GM18858 (cell line): ENCODE data around the gene NUTM2F.
"Not testable (repeated sequence)": the region's sequence is repeated elsewhere in the genome, so short reads cannot be mapped to it uniquely, and the experiment has no call there.

Experiments used
- ATAC-seq: cut with Tn5 transposase; IDR thresholded peaks from one replicate; pipeline ENCODE4 v1.9.1; 2021; ENCODE audit not compliant: unreplicated experiment

NUTM2F gene, protein sequence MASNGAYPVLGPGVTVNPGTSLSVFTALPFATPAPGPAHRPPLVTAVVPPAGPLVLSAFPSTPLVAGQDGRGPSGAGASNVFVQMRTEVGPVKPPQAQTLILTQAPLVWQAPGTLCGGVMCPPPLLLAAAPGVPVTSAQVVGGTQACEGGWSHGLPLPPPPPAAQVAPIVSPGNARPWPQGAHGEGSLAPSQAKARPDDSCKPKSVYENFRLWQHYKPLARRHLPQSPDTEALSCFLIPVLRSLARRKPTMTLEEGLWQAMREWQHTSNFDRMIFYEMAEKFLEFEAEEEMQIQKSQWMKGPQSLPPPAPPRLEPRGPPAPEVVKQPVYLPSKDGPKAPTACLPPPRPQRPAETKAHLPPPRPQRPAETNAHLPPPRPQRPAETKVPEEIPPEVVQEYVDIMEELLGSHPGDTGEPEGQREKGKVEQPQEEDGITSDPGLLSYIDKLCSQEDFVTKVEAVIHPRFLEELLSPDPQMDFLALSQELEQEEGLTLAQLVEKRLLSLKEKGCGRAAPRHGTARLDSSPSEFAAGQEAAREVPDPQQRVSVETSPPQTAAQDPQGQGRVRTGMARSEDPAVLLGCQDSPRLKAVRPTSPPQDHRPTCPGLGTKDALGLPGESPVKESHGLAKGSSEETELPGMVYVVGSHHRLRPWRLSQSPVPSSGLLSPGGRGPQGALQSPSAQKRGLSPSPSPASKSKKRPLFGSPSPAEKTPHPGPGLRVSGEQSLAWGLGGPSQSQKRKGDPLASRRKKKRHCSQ

DNA sequence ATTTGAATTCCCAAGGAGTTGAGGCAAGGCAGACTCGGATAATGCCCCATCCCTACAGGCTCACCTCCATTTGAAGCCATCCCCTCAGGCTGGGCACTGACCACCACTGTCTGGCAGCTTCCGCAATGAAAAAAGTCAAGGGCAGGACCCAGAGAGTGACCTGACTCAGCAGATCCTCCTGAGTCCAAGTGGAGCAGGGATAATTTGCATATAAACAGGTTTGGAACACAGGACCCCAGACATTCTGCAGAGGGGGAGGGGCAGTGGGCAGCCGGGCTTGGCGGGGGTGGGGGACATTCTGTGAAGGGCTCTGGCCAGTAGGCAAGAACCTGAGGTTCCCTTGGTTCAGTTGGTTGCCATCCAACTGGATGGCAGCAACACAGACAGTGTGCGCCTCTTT is at the start of gene NUTM2F:
Gene NUTM2F (minus strand): TSS at position 101 of the 400 bp plus-strand sequence. CDS start 21 bp downstream, at position 80.
- ATAC-seq: not testable (repeated sequence)

- not testable (repeated sequence) for ATAC-seq
These were observed 46.8 kb upstream of the NUTM2F start for GRCh38 chr9:94375197-94375596.

- ATAC-seq: peak; percentile 76
These were observed 46.0 kb upstream of the NUTM2F start for GRCh38 chr9:94374176-94375056.

DNA sequence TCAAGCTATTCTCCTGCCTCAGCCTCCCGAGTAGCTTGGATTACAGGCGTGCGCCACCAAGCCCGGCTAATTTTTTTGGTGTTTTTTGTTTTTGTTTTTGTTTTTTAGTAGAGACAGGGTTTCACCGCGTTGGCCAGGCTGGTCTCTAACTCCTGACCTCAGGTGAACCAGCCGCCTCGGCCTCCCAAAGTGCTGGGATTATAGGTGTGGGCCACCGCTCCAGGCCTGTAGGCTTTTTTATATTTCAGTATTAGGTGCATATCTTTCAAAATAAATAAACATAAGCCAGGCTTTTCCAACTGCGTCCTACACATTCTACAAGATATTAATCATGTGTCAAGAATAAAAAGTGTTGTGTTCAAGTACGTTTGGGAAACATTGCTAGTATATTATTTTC is 45.3 kb upstream of the NUTM2F start:
- not testable (repeated sequence) for ATAC-seq

- ATAC-seq: not testable (repeated sequence)
These were observed 41.8 kb upstream of the NUTM2F start for GRCh38 chr9:94370266-94370665.

GRCh38 chr9:94364093-94364614 is 35.7 kb upstream of the NUTM2F start:
- not testable (repeated sequence) for ATAC-seq

GRCh38 chr9:94357158-94357557 is 28.7 kb upstream of the NUTM2F start:
- ATAC-seq: not testable (repeated sequence)

DNA sequence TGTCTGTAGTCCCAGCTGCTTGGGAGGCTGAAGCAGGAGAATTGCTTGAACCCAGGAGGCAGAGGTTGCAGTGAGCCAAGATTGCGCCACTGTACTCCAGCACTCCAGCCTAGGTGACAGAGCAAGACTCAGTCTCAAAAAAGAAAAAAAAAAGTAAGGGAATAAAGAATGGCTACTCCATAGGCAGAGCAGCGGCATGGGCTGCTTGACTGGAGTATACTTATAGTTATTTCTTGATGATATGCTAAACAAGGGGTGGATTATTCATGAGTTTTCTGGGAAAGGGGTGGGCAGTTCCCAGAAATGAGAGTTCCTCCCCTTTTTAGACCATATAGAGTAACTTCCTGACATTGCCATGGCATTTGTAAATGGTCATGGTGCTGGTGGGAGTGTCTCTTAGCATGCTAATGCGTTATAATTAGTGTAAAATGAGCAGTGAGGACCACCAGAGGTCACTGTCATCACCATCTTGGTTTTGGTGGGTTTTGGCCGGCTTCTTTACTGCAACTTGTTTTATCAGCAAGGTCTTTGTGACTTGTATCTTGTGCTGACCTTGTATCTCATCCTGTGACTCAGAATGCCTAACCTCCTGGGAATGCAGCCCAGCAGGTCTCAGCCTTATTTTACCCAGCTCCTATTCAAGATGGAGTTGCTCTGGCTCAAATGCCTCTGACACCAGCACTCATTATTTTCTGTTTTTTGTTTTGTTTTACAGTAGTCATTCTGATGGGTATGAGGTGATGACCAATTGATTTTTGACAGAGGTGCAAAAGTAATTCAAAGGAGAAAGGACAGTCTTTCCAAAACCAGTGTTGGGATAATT is 23.7 kb upstream of the NUTM2F start:
- ATAC-seq: not testable (repeated sequence)

DNA sequence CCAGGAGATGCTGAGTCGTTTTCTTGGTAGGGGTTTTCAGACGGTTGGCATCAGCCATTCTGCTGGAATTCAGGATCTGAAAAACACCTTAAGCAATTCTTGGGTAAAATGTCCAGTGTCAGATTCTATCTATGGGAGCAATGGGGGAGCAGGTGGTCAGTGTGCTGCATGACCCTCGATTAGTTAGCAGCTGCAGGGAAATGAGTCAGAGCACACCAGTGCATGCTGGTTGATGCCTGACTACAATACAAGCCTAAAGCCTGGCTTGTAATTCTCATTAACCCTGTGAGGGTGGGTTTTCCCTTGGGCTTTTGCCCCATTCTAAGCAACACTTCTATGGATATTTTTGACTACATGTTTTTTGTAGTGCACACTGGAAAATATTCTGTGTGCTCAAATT is 20.3 kb upstream of the NUTM2F start:
- ATAC-seq: not testable (repeated sequence)

- not testable (repeated sequence) for ATAC-seq
These were observed 19.0 kb upstream of the NUTM2F start for GRCh38 chr9:94347451-94347850.

GRCh38 chr9:94341703-94342102 is 13.3 kb upstream of the NUTM2F start:
- not testable (repeated sequence) for ATAC-seq

DNA sequence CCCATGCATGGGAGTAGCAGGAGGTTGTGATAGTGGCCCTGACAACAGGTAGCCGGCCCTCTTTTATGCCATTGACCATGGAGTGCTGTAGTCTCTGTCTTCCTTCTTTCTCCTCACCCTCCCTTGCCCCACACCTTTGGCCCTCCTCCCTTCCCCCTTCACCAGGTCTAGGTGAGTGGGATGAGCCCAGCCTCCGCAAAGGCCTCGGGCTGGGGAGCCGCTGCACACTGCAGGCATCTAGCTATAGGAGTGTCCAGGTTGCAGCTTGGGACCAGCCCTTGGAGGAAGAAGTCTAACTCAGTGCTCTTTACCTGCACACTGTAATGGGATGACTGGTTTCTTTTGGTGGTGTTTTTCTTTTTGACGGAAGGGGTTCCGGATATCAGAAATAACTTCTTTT is 12.3 kb upstream of the NUTM2F start:
- ATAC-seq: not testable (repeated sequence)

DNA sequence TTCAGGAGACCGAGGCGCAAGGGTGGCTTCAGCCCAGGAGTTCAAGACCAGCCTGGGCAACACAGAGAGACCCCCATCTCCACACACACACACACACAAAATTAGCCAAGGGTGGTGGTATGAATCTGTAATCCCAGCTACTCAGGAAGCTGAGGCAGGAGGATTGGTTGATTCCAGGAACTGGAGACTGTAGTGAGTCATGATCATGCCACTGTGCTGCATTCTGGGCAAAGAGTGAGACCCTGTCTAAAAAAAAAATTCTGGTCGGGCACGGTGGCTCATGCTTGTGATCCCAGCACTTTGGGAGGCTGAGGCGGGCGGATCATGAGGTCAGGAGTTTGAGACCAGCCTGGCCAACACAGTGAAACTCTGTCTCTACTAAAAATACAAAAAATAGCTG is 11.2 kb upstream of the NUTM2F start:
- not testable (repeated sequence) for ATAC-seq

DNA sequence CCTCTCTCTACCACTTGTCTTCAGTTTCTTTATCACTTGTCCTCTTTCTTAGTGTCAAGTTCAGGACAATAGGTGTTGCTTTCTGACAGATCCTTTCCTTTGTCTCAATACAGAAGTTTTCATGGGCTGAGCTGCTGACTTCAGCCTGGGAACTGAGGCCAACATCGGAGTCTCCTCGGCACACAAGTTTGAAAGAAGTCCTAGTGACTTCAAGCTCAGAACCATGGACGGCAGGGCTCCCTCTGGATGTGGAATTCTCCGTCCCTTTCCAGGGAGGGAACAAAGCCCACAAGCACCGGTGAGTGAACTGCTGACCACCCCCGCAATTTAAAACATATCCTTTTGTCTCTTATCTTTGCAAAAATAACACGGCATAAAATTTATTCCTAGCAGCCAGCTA is 10.3 kb upstream of the NUTM2F start:
- not testable (repeated sequence) for ATAC-seq

DNA sequence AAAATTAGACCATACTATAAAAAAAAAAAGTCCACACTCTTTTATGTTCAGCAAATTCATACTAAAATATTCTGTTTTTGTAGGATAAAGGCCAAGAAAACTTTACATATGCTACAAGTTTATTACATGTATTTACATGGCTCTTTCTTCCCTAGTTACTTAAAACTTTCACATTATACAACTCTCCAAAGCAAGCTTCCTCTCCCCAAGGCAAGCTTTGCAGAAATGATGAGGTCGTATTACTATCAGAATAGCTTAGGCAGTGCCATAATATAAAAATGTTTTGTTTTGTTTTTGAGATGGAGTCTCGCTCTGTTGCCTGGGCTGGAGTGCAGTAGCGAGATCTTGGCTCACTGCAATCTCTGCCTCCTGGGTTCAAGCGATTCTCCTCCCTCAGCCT is 8.0 kb upstream of the NUTM2F start:
- ATAC-seq: not testable (repeated sequence)

DNA sequence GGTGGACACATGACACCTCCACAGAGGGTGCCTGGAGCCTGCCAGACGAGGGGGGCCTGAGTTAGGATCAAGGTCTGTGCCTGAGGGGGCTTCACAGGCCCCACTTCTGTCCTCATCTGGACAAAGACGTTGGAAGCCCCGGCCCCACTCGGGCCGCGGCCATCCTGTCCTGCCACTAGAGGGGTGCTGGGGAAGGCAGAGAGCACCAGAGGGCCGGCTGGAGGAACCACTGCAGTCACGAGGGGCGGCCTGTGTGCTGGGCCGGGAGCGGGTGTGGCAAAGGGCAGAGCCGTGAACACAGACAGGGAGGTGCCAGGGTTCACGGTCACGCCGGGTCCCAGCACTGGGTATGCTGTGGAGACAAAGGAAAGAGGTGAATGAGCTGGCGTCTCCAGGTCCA is 2.9 kb downstream of the NUTM2F start:
- not testable (repeated sequence) for ATAC-seq

DNA sequence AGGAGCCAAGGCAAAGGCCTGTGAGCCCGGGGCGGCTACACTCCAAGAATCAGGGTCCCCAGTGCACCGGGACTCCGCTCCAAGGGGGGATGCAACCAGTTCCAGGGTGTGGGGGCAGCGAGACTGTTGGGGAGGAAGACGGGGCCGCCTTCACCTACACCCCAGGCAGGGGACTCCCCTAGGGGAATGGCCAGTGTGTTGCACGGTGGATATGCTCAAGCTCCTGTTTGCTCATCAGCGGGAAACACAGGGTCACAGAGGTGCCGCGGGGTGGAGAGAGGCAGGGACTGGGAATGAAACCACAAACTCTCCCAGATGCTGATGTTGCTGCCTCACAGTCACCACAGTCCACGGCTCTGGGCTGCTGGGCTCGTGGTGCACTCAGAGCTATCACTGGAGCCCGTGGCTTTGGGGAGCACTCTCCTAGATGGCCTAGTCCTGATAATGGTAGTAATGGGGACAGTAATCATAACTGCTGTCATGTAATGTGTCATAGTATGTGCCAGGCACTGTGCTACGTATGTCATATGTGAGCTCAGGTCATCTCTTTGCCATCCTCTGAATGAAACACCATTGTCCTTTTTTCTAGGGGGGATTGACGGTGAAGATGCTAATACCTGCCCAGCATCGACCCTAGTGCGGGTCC is 5.2 kb downstream of the NUTM2F start:
- ATAC-seq: not testable (repeated sequence)

- not testable (repeated sequence) for ATAC-seq
These were observed 6.0 kb downstream of the NUTM2F start for GRCh38 chr9:94322342-94322940.
